Peyer's patch (tissue), 4 donors: ENCODE results near the gene USF3.

Experiments
- CTCF ChIP-seq, 6 experiments: fragments of 450-650 bp in 4 of 6; fragments of 200-600 bp in 2 of 6; sonication (generic) in 1 of 6; IDR thresholded peaks; one replicate each; pipeline ENCODE4 v1.5.1; 2017 to 2019; ENCODE audit warnings: antibody characterized with exemption in 6 of 6, mild to moderate bottlenecking in 3 of 6, moderate library complexity in 1 of 6
- POLR2A ChIP-seq, 2 donors: fragments of 450-650 bp; IDR thresholded peaks; one replicate each; pipeline ENCODE4 v1.5.1; 2017; ENCODE audit warnings: antibody characterized with exemption in 2 of 2, mild to moderate bottlenecking in 2 of 2, moderate library complexity in 2 of 2

GRCh38 chr3:113628788-113629187, 67.7 kb downstream of the USF3 start:
- TF ChIP-seq CTCF (IDR thresholded peaks at IDR 0.05) (no peak), POLR2A (IDR thresholded peaks at IDR 0.05) (no peak)
